Measurements from ENCODE around the gene SPINT4.
"Not testable (repeated sequence)": the region's sequence is repeated elsewhere in the genome, so short reads cannot be mapped to it uniquely, and the experiment has no call there.

Gene SPINT4

GRCh38 chr20:45701873-45702272, 20.3 kb upstream of the SPINT4 start, which contains the start of gene WFDC13:
WFDC13 (plus strand) TSS chr20:45702038; CDS start chr20:45702124, 86 bp downstream.
- no peaks in the 10 kb centered on the region for H3K36me3 ChIP-seq (ENCODE audit: control insufficient read depth in 4 of 4, insufficient read depth in 4 of 4, low read length in 3 of 4)
- no peak within 1 kb of the TSS for H3K4me3 ChIP-seq (ENCODE audit: control insufficient read depth in 1 of 7, extremely low read depth in 1 of 7, insufficient read depth in 4 of 7, low read depth in 2 of 7, low read length in 6 of 7)
- H3K27me3 ChIP-seq (replicated peaks in 2 of 5; ENCODE audit: control insufficient read depth in 4 of 5, insufficient read depth in 5 of 5, low read length in 4 of 5) = peaks cover 0 to 2% (median 0%) of the 10 kb centered on the region in 5 experiments
- no peak for DNase-seq
- H3K9me3 ChIP-seq (ENCODE audit: control extremely low read depth in 1 of 5, control insufficient read depth in 4 of 5, insufficient read depth in 2 of 5, low read depth in 1 of 5, low read length in 4 of 5) = no peaks in the 10 kb centered on the region
- CTCF ChIA-PET = no interaction called here
- POLR2A ChIA-PET = no interaction called here
- no peaks in the 10 kb centered on the region for H3K4me1 ChIP-seq (ENCODE audit: control extremely low read depth in 1 of 4, control insufficient read depth in 4 of 4, insufficient read depth in 4 of 4, low read length in 3 of 4)
- 90% methylated on average over 3 of the region's 4 CpGs for WGBS (ENCODE audit: insufficient coverage)
- H3K27ac ChIP-seq (ENCODE audit: insufficient read depth in 1 of 2, low read depth in 1 of 2, low read length in 2 of 2, poor library complexity in 1 of 2, severe bottlenecking in 2 of 2) = no peak within 1 kb of the TSS

GRCh38 chr20:45704969-45705637, 17.0 kb upstream of the SPINT4 start, which contains the start of gene WFDC10B:
WFDC10B (minus strand) TSS chr20:45705019; CDS start chr20:45685992, 19,027 bp downstream.
- Histone ChIP-seq H3K27me3 (replicated peaks in 2 of 5; ENCODE audit: control insufficient read depth in 4 of 5, insufficient read depth in 5 of 5, low read length in 4 of 5) (peaks cover 0 to 2% (median 0%) of the 10 kb centered on the region in 5 experiments), H3K4me3 (ENCODE audit: control insufficient read depth in 1 of 7, extremely low read depth in 1 of 7, insufficient read depth in 4 of 7, low read depth in 2 of 7, low read length in 6 of 7) (no peak within 1 kb of the TSS), H3K9me3 (ENCODE audit: control extremely low read depth in 1 of 5, control insufficient read depth in 4 of 5, insufficient read depth in 2 of 5, low read depth in 1 of 5, low read length in 4 of 5) (no peaks in the 10 kb centered on the region), H3K27ac (ENCODE audit: insufficient read depth in 1 of 2, low read depth in 1 of 2, low read length in 2 of 2, poor library complexity in 1 of 2, severe bottlenecking in 2 of 2) (no peak within 1 kb of the TSS), H3K4me1 (ENCODE audit: control extremely low read depth in 1 of 4, control insufficient read depth in 4 of 4, insufficient read depth in 4 of 4, low read length in 3 of 4) (no peaks in the 10 kb centered on the region), H3K36me3 (ENCODE audit: control insufficient read depth in 4 of 4, insufficient read depth in 4 of 4, low read length in 3 of 4) (no peaks in the 10 kb centered on the region)
- ChIA-PET CTCF (interaction anchor here (0.6 kb wide), 1 partner anchor 413 kb away, joined by 3 read pairs; no protein-coding TSS in a partner anchor), POLR2A (no interaction called here)
- 100% methylated on average over 1 of the region's 1 CpG for WGBS (ENCODE audit: insufficient coverage)
- peak in 1 of 3 donors; percentile 1 for DNase-seq

- H3K27me3 ChIP-seq (replicated peaks in 2 of 5; ENCODE audit: control insufficient read depth in 4 of 5, insufficient read depth in 5 of 5, low read length in 4 of 5); H3K9me3 ChIP-seq (ENCODE audit: control extremely low read depth in 1 of 5, control insufficient read depth in 4 of 5, insufficient read depth in 2 of 5, low read depth in 1 of 5, low read length in 4 of 5); H3K4me3 ChIP-seq (ENCODE audit: control insufficient read depth in 1 of 7, extremely low read depth in 1 of 7, insufficient read depth in 4 of 7, low read depth in 2 of 7, low read length in 6 of 7); DNase-seq; H3K4me1 ChIP-seq (ENCODE audit: control extremely low read depth in 1 of 4, control insufficient read depth in 4 of 4, insufficient read depth in 4 of 4, low read length in 3 of 4); H3K36me3 ChIP-seq (ENCODE audit: control insufficient read depth in 4 of 4, insufficient read depth in 4 of 4, low read length in 3 of 4); H3K27ac ChIP-seq (ENCODE audit: insufficient read depth in 1 of 2, low read depth in 1 of 2, low read length in 2 of 2, poor library complexity in 1 of 2, severe bottlenecking in 2 of 2): not testable (repeated sequence)
- POLR2A ChIA-PET = interaction anchor here (0.6 kb wide), 1 partner anchor 101 kb away, joined by 3 read pairs; no protein-coding TSS in a partner anchor
- CTCF ChIA-PET = interaction anchor here (0.6 kb wide), 1 partner anchor 104 kb away, joined by 3 read pairs; no protein-coding TSS in a partner anchor
Observed at GRCh38 chr20:45716141-45716688, 5.9 kb upstream of the SPINT4 start.

GRCh38 chr20:45725134-45725533, 3.0 kb downstream of the SPINT4 start:
- no peaks in the 10 kb centered on the region for H3K4me1 ChIP-seq (ENCODE audit: control extremely low read depth in 1 of 4, control insufficient read depth in 4 of 4, insufficient read depth in 4 of 4, low read length in 3 of 4)
- no peaks in the 10 kb centered on the region for H3K36me3 ChIP-seq (ENCODE audit: control insufficient read depth in 4 of 4, insufficient read depth in 4 of 4, low read length in 3 of 4)
- no peak overlapping the region for H3K27ac ChIP-seq (ENCODE audit: insufficient read depth in 1 of 2, low read depth in 1 of 2, low read length in 2 of 2, poor library complexity in 1 of 2, severe bottlenecking in 2 of 2)
- no peak for DNase-seq
- ChIA-PET CTCF (no interaction called here), POLR2A (no interaction called here)
- H3K27me3 ChIP-seq (replicated peaks in 2 of 5; ENCODE audit: control insufficient read depth in 4 of 5, insufficient read depth in 5 of 5, low read length in 4 of 5) = peaks cover 0 to 21% (median 7%) of the 10 kb centered on the region in 5 experiments
- no peak overlapping the region for H3K4me3 ChIP-seq (ENCODE audit: control insufficient read depth in 1 of 7, extremely low read depth in 1 of 7, insufficient read depth in 4 of 7, low read depth in 2 of 7, low read length in 6 of 7)
- no peaks in the 10 kb centered on the region for H3K9me3 ChIP-seq (ENCODE audit: control extremely low read depth in 1 of 5, control insufficient read depth in 4 of 5, insufficient read depth in 2 of 5, low read depth in 1 of 5, low read length in 4 of 5)

- CTCF ChIA-PET = no interaction called here
- WGBS (ENCODE audit: insufficient coverage) = no CpG with 5 or more reads among the region's 2 CpGs
Observed at GRCh38 chr20:45727044-45727443, 4.9 kb downstream of the SPINT4 start.

GRCh38 chr20:45732199-45732598, 10.1 kb downstream of the SPINT4 start:
- no peaks in the 10 kb centered on the region for H3K4me1 ChIP-seq (ENCODE audit: control extremely low read depth in 1 of 4, control insufficient read depth in 4 of 4, insufficient read depth in 4 of 4, low read length in 3 of 4)
- H3K4me3 ChIP-seq (ENCODE audit: control insufficient read depth in 1 of 7, extremely low read depth in 1 of 7, insufficient read depth in 4 of 7, low read depth in 2 of 7, low read length in 6 of 7) = no peak overlapping the region
- peaks cover 0 to 19% (median 6%) of the 10 kb centered on the region in 5 experiments for H3K9me3 ChIP-seq (ENCODE audit: control extremely low read depth in 1 of 5, control insufficient read depth in 4 of 5, insufficient read depth in 2 of 5, low read depth in 1 of 5, low read length in 4 of 5)
- peaks cover 0 to 2% (median 0%) of the 10 kb centered on the region in 5 experiments for H3K27me3 ChIP-seq (replicated peaks in 2 of 5; ENCODE audit: control insufficient read depth in 4 of 5, insufficient read depth in 5 of 5, low read length in 4 of 5)
- ChIA-PET CTCF (no interaction called here), POLR2A (no interaction called here)
- no peaks in the 10 kb centered on the region for H3K36me3 ChIP-seq (ENCODE audit: control insufficient read depth in 4 of 4, insufficient read depth in 4 of 4, low read length in 3 of 4)
- no peak for DNase-seq
- no peak overlapping the region for H3K27ac ChIP-seq (ENCODE audit: insufficient read depth in 1 of 2, low read depth in 1 of 2, low read length in 2 of 2, poor library complexity in 1 of 2, severe bottlenecking in 2 of 2)

More at GRCh38 chr20:45727044-45727443, 4.9 kb downstream of the SPINT4 start:
- peaks cover 0 to 21% (median 7%) of the 10 kb centered on the region in 5 experiments for H3K27me3 ChIP-seq (replicated peaks in 2 of 5; ENCODE audit: control insufficient read depth in 4 of 5, insufficient read depth in 5 of 5, low read length in 4 of 5)
- DNase-seq = peak in 1 of 3 donors; percentile 5
- H3K4me3 ChIP-seq (ENCODE audit: control insufficient read depth in 1 of 7, extremely low read depth in 1 of 7, insufficient read depth in 4 of 7, low read depth in 2 of 7, low read length in 6 of 7) = no peak overlapping the region
- peaks cover 0 to 7% (median 2%) of the 10 kb centered on the region in 5 experiments for H3K9me3 ChIP-seq (ENCODE audit: control extremely low read depth in 1 of 5, control insufficient read depth in 4 of 5, insufficient read depth in 2 of 5, low read depth in 1 of 5, low read length in 4 of 5)
- no peaks in the 10 kb centered on the region for H3K36me3 ChIP-seq (ENCODE audit: control insufficient read depth in 4 of 4, insufficient read depth in 4 of 4, low read length in 3 of 4)
- POLR2A ChIA-PET = no interaction called here
- H3K4me1 ChIP-seq (ENCODE audit: control extremely low read depth in 1 of 4, control insufficient read depth in 4 of 4, insufficient read depth in 4 of 4, low read length in 3 of 4) = no peaks in the 10 kb centered on the region
- no peak overlapping the region for H3K27ac ChIP-seq (ENCODE audit: insufficient read depth in 1 of 2, low read depth in 1 of 2, low read length in 2 of 2, poor library complexity in 1 of 2, severe bottlenecking in 2 of 2)

- no peak overlapping the region for H3K4me3 ChIP-seq (ENCODE audit: control insufficient read depth in 1 of 7, extremely low read depth in 1 of 7, insufficient read depth in 4 of 7, low read depth in 2 of 7, low read length in 6 of 7)
- DNase-seq = no peak
- ChIA-PET CTCF (no interaction called here), POLR2A (no interaction called here)
- peaks cover 0 to 19% (median 6%) of the 10 kb centered on the region in 5 experiments for H3K9me3 ChIP-seq (ENCODE audit: control extremely low read depth in 1 of 5, control insufficient read depth in 4 of 5, insufficient read depth in 2 of 5, low read depth in 1 of 5, low read length in 4 of 5)
- 93% methylated on average over 8 of the region's 8 CpGs for WGBS (ENCODE audit: insufficient coverage)
- H3K4me1 ChIP-seq (ENCODE audit: control extremely low read depth in 1 of 4, control insufficient read depth in 4 of 4, insufficient read depth in 4 of 4, low read length in 3 of 4) = no peaks in the 10 kb centered on the region
- H3K27me3 ChIP-seq (replicated peaks in 2 of 5; ENCODE audit: control insufficient read depth in 4 of 5, insufficient read depth in 5 of 5, low read length in 4 of 5) = peaks cover 0 to 4% (median 0%) of the 10 kb centered on the region in 5 experiments
- H3K27ac ChIP-seq (ENCODE audit: insufficient read depth in 1 of 2, low read depth in 1 of 2, low read length in 2 of 2, poor library complexity in 1 of 2, severe bottlenecking in 2 of 2) = no peak overlapping the region
- no peaks in the 10 kb centered on the region for H3K36me3 ChIP-seq (ENCODE audit: control insufficient read depth in 4 of 4, insufficient read depth in 4 of 4, low read length in 3 of 4)
Observed at GRCh38 chr20:45735552-45735951, 13.4 kb downstream of the SPINT4 start.
